BJ (cell line): ENCODE data around the gene DGKQ. TPM values are rescaled to one million over a fixed set of nuclear protein-coding genes. Genes with fewer than 3 reads are reported as not detected.

ENCODE experiments used
- CTCF ChIA-PET: fragments of 350-600 bp; formaldehyde crosslinking; extraction: SDS; loops from one replicate; lab custom pipeline; 2021; ENCODE audit warnings: antibody characterized with exemption, inconsistent platforms; lab: Yijun Ruan, JAX
- POLR2A ChIA-PET: fragments of 300-600 bp; sonication (Branson Sonifier 250); formaldehyde crosslinking; extraction: SDS; loops from one replicate; lab custom pipeline; 2021; ENCODE audit warnings: antibody characterized with exemption; lab: Charles Lee
- DNase-seq: peaks from one replicate; pipeline ENCODE4 v3.0.0-alpha.2; 2011; ENCODE audit warnings: low read depth
- H3K27me3 ChIP-seq: 2 replicates; pipeline ENCODE4 v1.6.0; 2011; ENCODE audit warnings: low read length; ENCODE audit not compliant: control insufficient read depth, insufficient read depth
- H3K36me3 ChIP-seq: 2 replicates; pipeline ENCODE4 v1.5.1; 2011; ENCODE audit warnings: low read length; ENCODE audit not compliant: control insufficient read depth, insufficient read depth
- H3K4me3 ChIP-seq: 2 replicates; pipeline ENCODE4 v1.5.1; 2011; ENCODE audit warnings: low read depth, mild to moderate bottlenecking, control low read depth, low read length
- polyA plus RNA-seq: library from polyadenylated mRNA; depleted of rRNA; stranded (reverse); fragments of >200 nt; gene quantifications from 2 replicates; pipeline ENCODE4 v1.2.3, GENCODE V29; 2011
- TF ChIP-seq, protein P1 (sequence below): IDR thresholded peaks from 2 replicates; pipeline ENCODE4 v1.5.1; 2011; ENCODE audit warnings: low read depth, mild to moderate bottlenecking, control low read depth, inconsistent platforms, low read length, moderate library complexity; ENCODE audit not compliant: insufficient read depth

Gene DGKQ
- polyA plus RNA-seq, 1 experiment, result 6.5 TPM

DNA sequence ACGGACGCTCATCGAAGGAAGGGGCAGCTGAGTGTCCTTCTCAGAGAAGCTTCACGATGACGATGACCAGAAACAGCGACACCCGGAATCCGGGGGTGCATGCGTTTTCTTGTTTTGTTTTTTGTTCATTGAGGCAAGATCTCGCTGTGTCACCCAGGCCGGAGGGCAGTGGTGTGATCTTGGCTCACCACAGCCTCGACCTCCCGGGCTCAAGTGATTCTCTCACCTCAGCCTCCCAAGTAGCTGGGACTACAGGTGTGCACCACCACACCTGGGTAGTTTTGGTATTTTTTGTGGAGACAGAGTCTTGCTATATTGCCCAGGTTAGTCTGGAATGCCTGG, 19.8 kb downstream of the DGKQ start:
- DNase-seq, result no peak
- Histone ChIP-seq H3K27me3 (no peaks in the 10 kb centered on the region), H3K36me3 (peaks cover 6% of the 10 kb centered on the region), H3K4me3 (no peak overlapping the region)
- ChIA-PET CTCF (interaction anchor here (0.6 kb wide), 1 partner anchor 11 kb away, joined by 4 read pairs; no protein-coding TSS in a partner anchor), POLR2A (no interaction called here)
- TF ChIP-seq, protein P1, sequence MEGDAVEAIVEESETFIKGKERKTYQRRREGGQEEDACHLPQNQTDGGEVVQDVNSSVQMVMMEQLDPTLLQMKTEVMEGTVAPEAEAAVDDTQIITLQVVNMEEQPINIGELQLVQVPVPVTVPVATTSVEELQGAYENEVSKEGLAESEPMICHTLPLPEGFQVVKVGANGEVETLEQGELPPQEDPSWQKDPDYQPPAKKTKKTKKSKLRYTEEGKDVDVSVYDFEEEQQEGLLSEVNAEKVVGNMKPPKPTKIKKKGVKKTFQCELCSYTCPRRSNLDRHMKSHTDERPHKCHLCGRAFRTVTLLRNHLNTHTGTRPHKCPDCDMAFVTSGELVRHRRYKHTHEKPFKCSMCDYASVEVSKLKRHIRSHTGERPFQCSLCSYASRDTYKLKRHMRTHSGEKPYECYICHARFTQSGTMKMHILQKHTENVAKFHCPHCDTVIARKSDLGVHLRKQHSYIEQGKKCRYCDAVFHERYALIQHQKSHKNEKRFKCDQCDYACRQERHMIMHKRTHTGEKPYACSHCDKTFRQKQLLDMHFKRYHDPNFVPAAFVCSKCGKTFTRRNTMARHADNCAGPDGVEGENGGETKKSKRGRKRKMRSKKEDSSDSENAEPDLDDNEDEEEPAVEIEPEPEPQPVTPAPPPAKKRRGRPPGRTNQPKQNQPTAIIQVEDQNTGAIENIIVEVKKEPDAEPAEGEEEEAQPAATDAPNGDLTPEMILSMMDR, result no peak

DNA sequence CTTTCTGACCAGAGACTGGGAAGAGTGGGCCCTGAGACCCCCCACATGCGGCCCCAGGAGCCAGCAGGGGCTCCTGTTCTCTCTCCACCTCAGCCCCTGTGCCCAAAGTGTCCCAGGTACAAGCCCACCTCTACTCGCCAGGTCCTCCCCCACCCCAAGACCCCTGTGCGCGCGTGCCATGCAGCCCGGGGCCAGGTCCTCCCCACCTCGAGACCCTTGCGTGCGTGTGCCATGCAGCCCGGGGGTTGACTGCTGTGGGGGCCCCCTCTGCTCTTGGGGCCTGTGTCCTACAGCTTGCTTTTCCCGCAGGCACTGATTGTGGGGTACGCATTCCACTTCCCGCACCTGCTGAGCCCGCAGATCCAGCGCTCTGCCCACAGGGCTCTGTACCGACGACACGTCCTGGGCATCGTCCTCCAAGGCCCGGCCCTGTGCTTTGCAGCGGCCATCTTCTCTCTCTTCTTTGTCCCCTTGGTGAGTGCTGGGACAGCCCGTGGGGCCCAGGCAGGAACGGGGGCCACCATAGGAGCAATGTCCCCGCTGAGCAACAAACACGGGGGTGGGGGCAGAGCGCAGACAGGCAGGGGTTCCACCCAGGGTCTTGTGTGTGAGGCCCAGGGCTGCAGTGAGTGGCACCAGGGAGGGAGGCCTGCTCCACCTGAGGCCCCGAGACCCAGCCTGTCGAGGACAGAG, 20.3 kb downstream of the DGKQ start:
- ChIA-PET CTCF (no interaction called here), POLR2A (no interaction called here)
- Histone ChIP-seq H3K36me3 (peaks cover 4% of the 10 kb centered on the region), H3K4me3 (no peak overlapping the region), H3K27me3 (no peaks in the 10 kb centered on the region)
- TF ChIP-seq, protein P1, result no peak
- no peak for DNase-seq

DNA sequence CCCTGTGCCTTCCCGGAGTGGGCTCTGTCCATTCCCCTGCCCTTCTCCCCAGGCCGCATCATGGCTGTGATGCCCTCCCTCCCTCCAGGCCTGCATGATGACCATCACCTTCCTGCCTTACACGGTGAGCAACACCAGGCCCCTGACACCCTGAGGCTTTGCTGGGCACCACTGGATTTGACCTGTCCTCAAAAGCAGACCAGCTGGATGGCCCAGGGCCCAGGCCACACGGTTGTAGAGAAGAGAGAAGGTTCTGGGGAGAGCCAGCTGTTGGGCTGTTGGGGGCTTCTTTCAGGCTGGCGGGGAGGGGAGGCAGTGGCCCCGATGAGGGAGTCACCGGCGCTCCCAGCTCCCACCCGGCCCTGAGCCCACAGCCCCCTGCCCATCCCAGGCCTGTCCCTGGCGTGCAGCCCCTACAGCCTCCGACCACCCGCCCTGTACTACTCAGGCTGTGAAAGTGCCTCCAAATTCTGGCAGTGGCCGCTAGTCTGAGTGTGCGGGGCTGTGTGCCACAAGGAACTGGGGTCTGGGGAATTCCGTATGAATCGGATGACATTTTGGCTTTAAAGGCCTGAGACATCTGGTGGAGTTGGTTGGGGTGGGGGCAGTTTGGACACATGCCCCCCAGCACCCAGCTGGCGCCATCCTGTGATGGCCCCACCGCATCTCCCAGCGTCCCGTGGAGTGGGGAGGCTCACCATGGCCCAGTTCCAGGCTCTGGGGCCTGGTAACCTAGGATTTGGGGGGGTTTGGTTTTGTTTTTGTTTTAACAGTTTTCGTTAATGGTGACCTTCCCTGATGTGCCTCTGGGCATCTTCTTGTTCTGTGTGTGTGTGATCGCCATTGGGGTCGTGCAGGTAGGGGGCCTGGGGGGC, 21.5 kb downstream of the DGKQ start:
- ChIA-PET CTCF (no interaction called here), POLR2A (no interaction called here)
- TF ChIP-seq, protein P1, result no peak
- peaks cover 2% of the 10 kb centered on the region for H3K36me3 ChIP-seq
- DNase-seq, result no peak
- no peaks in the 10 kb centered on the region for H3K27me3 ChIP-seq
- H3K4me3 ChIP-seq, result no peak overlapping the region

DNA sequence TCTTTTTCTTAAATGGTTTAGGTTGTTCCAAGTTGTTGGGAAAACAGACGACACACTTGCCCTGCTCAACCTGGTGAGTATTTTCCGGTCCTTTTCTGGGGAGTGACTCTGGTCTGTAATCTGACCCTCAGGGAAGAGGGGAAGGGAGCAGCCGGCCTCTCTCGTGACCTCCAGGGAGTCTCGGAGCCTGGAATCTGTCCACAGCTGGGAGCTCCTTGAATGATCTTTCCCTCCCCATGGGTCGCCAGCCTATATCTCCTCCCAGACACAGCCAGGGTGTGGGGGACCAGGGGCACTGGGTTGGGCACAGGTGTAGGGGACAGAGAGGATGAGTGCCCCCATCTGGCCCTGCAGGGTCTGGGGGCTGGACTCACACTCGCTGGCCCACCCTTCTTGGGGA, 22.2 kb downstream of the DGKQ start:
- Histone ChIP-seq H3K27me3 (no peaks in the 10 kb centered on the region), H3K4me3 (no peak overlapping the region), H3K36me3 (peaks cover 2% of the 10 kb centered on the region)
- ChIA-PET POLR2A (no interaction called here), CTCF (no interaction called here)
- TF ChIP-seq, protein P1, result no peak
- no peak for DNase-seq
